ENCODE results near the gene HS3ST6. TPM values are rescaled to one million over a fixed set of nuclear protein-coding genes. Genes with fewer than 3 reads are reported as not detected.
"Not testable (repeated sequence)": the region's sequence is repeated elsewhere in the genome, so short reads cannot be mapped to it uniquely, and the experiment has no call there.

Gene HS3ST6
- total RNA-seq, 1 experiment from 2014 or later: not detected

DNA sequence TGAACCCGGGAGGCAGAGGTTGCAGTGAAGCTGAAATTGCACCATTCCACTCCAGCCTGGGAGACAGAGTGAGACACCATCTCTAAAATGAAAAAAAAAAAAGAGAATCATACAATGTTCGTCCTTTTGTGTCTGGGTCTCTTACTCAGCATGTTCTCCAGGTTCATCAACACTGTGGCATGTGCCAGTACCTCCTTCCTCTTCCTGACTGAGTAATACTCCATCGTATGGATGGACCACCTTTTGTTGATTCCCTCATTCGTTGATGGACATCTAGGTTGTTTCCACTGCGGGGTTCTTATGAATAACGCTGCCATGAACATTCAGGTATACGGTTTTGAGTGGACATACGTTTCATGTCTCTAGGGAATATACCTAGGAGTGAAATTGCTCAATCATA is 4.1 kb upstream of the HS3ST6 start:
- Histone ChIP-seq H3K27me3 (peaks cover 5% of the 10 kb centered on the region), H3K4me3 (no peak overlapping the region), H3K36me3 (no peaks in the 10 kb centered on the region), H3K9me3 (replicated peaks) (no peaks in the 10 kb centered on the region), H3K27ac (no peak overlapping the region), H3K4me1 (peaks cover 11% of the 10 kb centered on the region)
- DNase-seq: no peak

DNA sequence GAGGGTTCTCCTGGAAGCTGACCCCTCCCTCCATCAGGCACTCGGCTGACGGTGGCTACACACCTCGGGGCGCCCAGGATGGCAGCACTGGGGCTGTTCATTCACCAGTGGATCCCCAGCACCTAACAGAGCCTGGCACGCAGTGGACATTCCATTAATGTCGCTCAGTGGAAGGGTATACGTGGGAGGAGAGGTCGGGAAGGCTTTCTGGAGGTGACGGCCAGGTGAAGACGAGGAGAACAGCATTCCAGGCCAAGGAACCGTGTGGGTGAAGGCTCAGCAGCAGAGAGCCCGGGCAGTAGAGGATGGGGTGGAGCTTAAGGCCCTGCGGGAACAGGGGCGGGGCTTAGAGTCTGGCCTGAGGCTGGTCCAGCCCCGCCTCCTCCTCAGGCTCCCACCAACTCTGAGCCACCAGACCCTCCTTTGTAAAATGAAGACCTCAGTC is 2.5 kb upstream of the HS3ST6 start:
- Histone ChIP-seq H3K4me3 (no peak overlapping the region), H3K36me3 (no peaks in the 10 kb centered on the region), H3K27me3 (peaks cover 5% of the 10 kb centered on the region), H3K4me1 (peaks cover 11% of the 10 kb centered on the region), H3K9me3 (replicated peaks) (no peaks in the 10 kb centered on the region), H3K27ac (no peak overlapping the region)
- peak; percentile 33 to 58 for DNase-seq

- not testable (repeated sequence) for H3K27ac ChIP-seq; H3K27me3 ChIP-seq; H3K4me3 ChIP-seq; H3K9me3 ChIP-seq (replicated peaks); DNase-seq; H3K36me3 ChIP-seq
- peaks cover 11% of the 10 kb centered on the region for H3K4me1 ChIP-seq
Measured at GRCh38 chr16:1920122-1920521, 1.9 kb upstream of the HS3ST6 start.

GRCh38 chr16:1919327-1919998 is 1.2 kb upstream of the HS3ST6 start:
- H3K9me3 ChIP-seq (replicated peaks): no peaks in the 10 kb centered on the region
- H3K36me3 ChIP-seq: no peaks in the 10 kb centered on the region
- peaks cover 11% of the 10 kb centered on the region for H3K4me1 ChIP-seq
- DNase-seq: no peak
- no peak overlapping the region for H3K27ac ChIP-seq
- H3K4me3 ChIP-seq: no peak overlapping the region
- peaks cover 15% of the 10 kb centered on the region for H3K27me3 ChIP-seq

GRCh38 chr16:1917665-1918350 is 407 bp downstream of the HS3ST6 start:
- no peak overlapping the region for H3K4me3 ChIP-seq
- H3K36me3 ChIP-seq: no peaks in the 10 kb centered on the region
- no peaks in the 10 kb centered on the region for H3K9me3 ChIP-seq (replicated peaks)
- no peaks in the 10 kb centered on the region for H3K4me1 ChIP-seq
- peaks cover 28% of the 10 kb centered on the region for H3K27me3 ChIP-seq
- DNase-seq: no peak
- H3K27ac ChIP-seq: no peak overlapping the region

DNA sequence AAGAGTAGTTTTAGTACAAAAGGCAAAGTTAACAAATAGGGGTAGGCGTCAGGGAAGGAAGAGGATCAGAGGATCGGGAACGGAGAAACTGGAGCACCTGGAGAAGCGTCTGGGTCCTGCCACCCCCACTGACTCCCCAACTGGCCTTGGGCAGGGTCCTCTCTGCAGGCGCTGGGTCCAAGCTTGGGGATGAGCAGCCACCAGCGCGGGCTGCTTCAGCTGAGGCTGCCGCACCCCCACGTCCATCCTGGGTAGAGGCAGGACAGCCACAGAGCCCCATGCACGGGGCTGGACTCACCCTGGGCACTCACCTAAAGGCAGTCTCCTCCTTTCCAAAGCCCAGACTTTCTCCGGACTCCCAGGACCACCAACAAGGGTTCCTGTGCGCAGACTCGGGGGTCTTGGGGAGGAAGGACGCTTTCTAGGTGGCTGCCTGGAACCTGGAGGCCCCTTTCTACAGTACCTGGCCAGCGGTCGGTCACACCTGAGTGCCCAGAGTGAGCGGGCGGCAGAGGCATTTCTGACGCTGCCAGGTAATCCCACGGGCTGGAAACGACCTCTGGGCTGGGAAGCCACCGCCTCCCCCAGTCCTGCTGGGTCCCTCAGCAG is 1.1 kb downstream of the HS3ST6 start:
- Histone ChIP-seq H3K4me3 (no peak overlapping the region), H3K9me3 (replicated peaks) (no peaks in the 10 kb centered on the region), H3K4me1 (no peaks in the 10 kb centered on the region), H3K36me3 (no peaks in the 10 kb centered on the region), H3K27ac (no peak overlapping the region), H3K27me3 (peaks cover 28% of the 10 kb centered on the region)
- no peak for DNase-seq

DNA sequence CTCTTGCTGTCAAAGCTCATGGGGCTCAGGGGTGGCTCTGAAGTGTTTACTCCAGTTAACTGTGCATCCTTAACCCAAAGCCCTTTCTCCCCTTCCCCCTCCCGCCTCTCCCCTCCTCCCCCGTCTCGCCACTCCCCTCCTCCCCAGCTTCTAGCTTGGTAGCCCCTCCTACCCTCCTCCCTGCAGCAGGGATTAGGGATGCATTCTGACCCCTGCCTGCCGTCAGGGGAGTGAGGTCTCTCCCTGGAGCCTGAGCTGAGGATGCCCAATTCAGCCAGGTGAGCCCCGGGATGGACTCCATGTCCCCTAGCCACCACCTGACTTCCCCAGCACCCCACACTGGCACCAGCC is 1.6 kb downstream of the HS3ST6 start:
- no peak overlapping the region for H3K4me3 ChIP-seq
- H3K27ac ChIP-seq: no peak overlapping the region
- H3K36me3 ChIP-seq: no peaks in the 10 kb centered on the region
- no peak for DNase-seq
- peaks cover 28% of the 10 kb centered on the region for H3K27me3 ChIP-seq
- no peaks in the 10 kb centered on the region for H3K9me3 ChIP-seq (replicated peaks)
- H3K4me1 ChIP-seq: no peaks in the 10 kb centered on the region

- Histone ChIP-seq H3K4me3 (no peak overlapping the region), H3K27me3 (peaks cover 28% of the 10 kb centered on the region), H3K36me3 (no peaks in the 10 kb centered on the region), H3K27ac (no peak overlapping the region), H3K9me3 (replicated peaks) (no peaks in the 10 kb centered on the region), H3K4me1 (no peaks in the 10 kb centered on the region)
- no peak for DNase-seq
Measured at GRCh38 chr16:1915732-1916639, 2.2 kb downstream of the HS3ST6 start.

GRCh38 chr16:1914988-1915387 is 3.2 kb downstream of the HS3ST6 start:
- DNase-seq: no peak
- Histone ChIP-seq H3K36me3 (no peaks in the 10 kb centered on the region), H3K4me3 (no peak overlapping the region), H3K4me1 (no peaks in the 10 kb centered on the region), H3K27ac (no peak overlapping the region), H3K9me3 (replicated peaks) (no peaks in the 10 kb centered on the region), H3K27me3 (peaks cover 28% of the 10 kb centered on the region)

DNA sequence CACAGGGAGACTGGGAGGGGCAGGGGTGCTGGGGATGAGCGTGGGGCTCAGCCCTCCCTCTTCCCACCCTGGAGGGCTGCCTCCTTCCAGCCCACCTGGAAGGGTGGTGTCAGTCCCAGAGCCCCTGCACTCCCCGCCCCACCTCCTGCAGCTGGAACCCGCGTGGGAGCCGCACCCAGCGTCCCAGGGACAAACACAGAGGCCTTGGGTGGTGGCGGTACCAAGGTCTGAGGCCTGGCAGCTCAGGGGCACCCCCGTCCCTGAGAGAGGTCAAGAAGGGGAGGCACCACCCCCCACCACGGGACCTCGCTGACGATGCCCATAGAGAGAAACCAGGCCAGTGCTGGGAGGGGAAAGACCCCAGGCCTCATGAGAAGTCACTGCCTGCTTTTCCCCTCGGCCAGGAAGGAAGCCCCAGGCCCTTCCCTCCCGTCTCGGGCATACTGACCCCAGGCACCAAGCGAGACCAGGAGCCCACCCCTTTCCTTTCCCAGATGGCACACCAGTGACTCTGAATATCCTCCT is 4.1 kb downstream of the HS3ST6 start:
- no peak for DNase-seq
- peaks cover 27% of the 10 kb centered on the region for H3K27me3 ChIP-seq
- no peaks in the 10 kb centered on the region for H3K36me3 ChIP-seq

DNA sequence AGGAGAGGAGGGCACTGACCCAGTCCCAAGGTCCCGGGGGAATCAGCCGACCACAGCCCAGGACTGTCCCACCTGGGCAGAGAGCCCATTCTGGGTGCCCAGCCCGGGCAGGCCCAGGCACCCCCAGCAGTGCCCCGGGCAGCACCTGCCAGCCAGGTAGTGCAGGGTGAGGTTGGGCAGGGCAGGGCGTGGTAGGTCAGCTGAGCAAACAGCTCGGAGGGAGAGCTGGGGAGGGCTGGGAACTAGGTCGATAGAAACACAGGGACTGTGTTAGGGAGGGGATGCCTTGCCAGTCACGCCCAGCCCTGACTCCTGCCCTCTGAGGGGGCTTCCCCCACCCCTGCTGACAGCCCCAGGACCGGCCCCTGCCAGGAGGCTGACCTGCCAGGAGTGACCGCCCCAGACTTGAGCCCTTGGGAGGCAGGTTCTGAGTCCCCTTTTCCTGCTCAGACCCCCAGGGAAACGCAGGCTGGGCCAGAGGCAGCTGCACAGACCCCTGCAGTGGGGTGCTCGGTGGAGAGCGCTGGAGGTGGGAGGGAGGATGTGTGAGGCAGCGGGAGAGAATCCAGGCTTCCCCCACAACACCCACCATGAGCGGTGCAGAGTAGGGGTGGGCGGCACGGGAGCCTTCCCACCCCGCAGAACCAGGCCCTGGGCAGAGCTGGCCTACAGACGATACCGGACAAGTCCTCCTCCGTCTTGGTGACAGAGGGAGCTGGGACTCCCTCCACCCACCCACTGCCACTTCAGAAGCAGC is 4.7 kb downstream of the HS3ST6 start:
- no peak for DNase-seq
- Histone ChIP-seq H3K27ac (no peak overlapping the region), H3K36me3 (no peaks in the 10 kb centered on the region), H3K9me3 (replicated peaks) (no peaks in the 10 kb centered on the region), H3K27me3 (peaks cover 34% of the 10 kb centered on the region), H3K4me1 (peaks cover 8% of the 10 kb centered on the region), H3K4me3 (no peak overlapping the region)

More for the DNA sequence above, 4.1 kb downstream of the HS3ST6 start:
- H3K4me3 ChIP-seq: no peak overlapping the region
- no peak overlapping the region for H3K27ac ChIP-seq
- H3K9me3 ChIP-seq (replicated peaks): no peaks in the 10 kb centered on the region
- peaks cover 6% of the 10 kb centered on the region for H3K4me1 ChIP-seq

DNA sequence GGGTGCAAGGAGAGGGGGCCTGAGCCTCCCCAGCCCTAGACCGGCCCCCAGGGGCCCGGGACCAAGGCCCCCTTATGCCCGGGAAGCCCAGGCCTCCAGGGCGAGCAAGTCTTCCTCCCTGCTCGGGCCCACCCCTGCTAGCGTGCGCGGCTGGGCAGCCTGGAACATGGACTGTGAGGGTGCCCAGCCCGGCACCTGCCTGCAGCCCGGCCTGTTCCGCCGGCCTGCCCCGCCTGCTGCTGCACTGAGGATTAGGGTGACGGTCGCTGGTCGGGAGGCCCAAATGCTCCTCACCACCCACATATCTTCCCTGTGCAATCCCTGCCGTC is 6.0 kb downstream of the HS3ST6 start:
- H3K9me3 ChIP-seq (replicated peaks): no peaks in the 10 kb centered on the region
- no peak overlapping the region for H3K27ac ChIP-seq
- H3K4me3 ChIP-seq: no peak overlapping the region
- H3K4me1 ChIP-seq: peaks cover 8% of the 10 kb centered on the region
- H3K36me3 ChIP-seq: no peaks in the 10 kb centered on the region
- DNase-seq: no peak
- peaks cover 47% of the 10 kb centered on the region for H3K27me3 ChIP-seq

DNA sequence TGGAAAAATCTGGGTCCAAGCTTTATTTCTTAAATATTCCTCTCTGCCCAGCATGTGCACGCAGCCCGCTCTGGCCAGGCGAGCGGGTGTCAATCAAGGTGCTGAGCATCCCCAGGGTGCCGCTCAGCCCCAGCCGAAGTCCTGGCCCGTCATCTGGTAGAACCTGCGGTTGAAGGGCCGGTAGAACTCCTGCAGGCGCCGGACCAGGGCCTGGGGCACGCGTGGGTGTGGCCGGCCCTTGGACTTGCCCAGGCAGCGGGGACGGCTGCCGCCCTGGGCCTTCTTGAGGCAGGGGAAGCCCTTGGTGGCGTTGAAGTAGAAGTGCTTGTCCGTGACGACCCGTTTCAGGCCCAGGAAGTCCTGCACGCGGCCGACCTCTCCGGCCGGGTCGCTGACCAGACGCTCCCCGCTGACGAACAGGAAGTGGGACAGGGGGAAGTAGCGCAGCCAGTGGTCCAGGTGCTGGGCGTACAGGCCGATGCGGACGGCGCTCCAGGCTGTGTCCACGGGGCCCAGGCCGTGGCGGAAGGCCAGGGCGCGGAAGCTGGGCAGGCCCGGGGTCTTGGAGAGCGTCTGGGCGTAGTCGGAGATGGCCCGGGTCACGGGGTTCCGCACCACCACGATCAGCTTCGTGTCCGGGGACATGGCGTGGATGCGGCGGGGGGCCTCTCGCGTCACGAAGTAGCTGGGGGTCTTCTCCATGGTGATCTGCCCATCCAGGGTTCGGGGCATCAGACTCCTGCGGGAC is 6.6 kb downstream of the HS3ST6 start:
- no peak overlapping the region for H3K27ac ChIP-seq
- H3K9me3 ChIP-seq (replicated peaks): no peaks in the 10 kb centered on the region
- no peak overlapping the region for H3K4me3 ChIP-seq
- DNase-seq: no peak
- H3K27me3 ChIP-seq: peaks cover 50% of the 10 kb centered on the region
- H3K4me1 ChIP-seq: peaks cover 11% of the 10 kb centered on the region
- H3K36me3 ChIP-seq: no peaks in the 10 kb centered on the region

All from SJCRH30 (cell line).